Activated naive CD4-positive, alpha-beta T cell treated with Interleukin-2 at 50 U/mL for 16 hours (primary cell): ENCODE data around the gene ACVR1.
"Not testable (repeated sequence)": the region's sequence is repeated elsewhere in the genome, so short reads cannot be mapped to it uniquely, and the experiment has no call there.

ENCODE experiments used
- DNase-seq: peaks from one replicate; pipeline ENCODE4 v3.0.0-alpha.2; 2020

ACVR1 gene

DNA sequence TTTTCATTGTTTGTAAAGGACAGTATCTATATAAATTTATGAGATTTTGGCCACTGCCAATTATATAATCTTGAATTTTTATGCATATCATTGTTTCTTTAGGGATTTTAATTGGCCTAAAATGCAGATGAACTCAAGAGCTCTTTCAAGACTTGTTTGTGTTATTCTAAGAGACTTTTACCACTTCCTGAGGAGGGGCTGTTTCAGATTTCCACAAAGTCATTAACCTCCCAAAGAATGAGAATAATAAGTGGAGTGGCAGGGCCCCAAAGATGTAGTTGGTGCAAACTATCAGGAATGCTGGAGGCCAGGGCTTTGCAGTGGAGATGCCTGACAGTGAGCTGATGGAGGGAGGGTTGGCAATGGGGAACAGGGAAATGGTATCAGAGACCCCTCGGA lies 15.5 kb upstream of the ACVR1 start:
- no peak for DNase-seq

DNA sequence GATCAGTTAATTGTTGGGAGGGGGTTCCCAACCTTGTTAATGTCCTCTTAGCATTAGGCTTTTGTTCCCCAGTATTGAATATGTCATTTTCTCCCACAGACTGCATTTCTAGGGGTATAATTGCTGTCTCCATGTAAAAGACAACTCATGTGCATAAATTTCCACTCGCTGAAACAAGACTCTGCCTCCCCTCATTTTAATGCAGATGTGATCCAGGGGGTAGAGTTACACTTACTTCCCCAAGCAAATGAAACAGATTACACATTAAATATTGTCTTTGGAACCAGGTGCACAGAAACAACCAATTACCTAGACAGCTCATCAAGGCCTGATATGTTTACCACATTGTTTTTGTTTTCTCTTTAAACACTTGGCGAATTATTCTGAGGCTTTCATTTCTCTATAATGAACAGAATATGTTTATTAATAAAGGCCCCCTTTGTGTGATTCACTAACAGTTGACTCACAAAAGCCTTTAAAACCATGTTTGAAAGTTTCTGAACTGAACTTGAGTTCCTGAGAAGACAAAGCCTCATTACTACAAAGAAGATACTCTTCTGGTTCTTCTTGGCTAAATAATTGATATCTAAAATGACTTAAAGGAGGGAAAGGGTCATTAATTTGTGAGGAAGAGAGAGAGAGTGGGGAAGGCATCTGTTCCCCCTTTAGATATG lies 15.0 kb upstream of the ACVR1 start:
- DNase-seq: no peak

DNA sequence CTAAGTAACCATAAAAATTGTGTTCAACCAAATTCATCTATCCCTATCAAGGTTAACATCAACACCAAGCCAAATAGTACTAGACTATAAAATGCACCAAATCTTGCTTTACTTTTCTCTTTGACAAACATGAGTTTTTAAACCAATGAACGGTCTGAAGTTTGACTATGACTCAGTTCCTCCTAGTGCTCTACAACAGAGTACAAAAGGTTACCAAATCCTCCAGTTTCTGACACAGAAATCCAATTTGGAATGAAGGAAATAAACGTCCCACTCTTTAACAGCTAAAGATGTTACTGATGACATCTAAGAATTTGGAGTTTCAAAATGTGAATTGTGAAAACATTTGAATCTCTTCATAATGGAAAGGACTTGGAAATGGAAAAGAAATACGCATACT lies 11.8 kb upstream of the ACVR1 start:
- DNase-seq: no peak

DNA sequence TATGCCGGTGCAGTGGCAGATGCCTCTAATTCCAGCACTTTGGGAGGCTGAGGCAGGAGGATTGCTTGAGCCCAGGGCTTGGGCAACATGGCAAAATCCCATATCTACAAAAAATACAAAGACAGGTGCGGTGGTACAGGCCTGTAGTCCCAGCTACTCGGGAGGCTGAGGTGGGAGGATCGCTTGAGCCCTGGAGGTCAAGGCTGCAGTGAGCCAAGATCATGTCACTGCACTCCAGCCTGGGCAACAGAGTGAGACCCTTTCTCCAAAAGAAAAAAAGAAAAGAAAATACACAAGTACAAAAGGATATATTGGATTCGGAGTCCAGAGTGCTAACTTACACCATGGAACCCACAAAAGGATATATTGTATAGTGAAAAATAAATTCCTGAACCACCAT lies 8.4 kb upstream of the ACVR1 start:
- DNase-seq: not testable (repeated sequence)

DNA sequence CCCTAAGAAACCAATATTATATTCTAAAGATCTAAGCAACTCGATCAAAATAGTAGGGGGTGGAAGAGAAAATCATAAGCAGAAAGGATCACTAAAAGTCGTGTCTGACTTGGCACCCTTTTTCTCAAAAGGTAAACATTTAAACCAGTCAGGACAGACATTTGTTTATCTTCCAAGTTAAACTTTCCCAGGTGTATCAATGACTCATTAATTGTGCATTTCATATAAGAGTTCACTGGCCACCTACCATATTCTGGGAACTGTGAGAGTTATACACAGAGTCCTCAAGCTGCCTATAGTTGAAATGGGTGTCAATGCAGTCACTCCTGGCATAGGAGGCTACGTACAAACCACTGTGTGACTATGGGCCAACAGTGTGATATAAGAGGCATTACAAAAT lies 4.8 kb upstream of the ACVR1 start:
- DNase-seq: no peak

DNA sequence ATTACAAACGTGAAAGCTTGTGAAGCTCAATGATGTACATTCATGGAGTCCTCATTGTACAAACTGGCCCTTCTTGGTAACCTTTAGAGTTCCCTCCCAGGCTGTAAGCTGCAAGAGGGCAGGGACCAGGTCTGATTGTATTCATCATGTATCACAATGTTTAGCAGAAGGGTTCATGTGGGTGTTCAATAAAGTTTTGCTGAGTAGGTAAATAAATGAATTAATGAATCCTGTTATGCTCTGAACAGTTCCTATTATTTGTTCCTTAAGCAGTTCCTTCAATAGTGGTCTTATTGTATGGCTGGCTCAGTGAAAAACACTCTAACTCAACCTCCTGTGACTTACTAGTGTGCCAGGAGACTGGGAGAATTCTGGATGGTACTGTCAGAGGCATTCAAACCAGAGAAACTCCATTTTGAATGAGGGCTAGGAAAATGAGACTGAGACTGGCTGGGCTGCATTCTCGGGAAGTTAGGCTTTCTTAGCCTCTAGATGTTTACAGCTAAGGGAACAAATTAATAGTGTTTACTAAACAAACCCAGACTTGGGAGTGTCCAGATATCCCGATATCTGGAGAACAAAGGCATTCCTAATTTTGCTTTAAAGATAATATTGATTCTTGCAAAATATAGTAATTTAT lies 1.8 kb upstream of the ACVR1 start:
- no peak for DNase-seq

DNA sequence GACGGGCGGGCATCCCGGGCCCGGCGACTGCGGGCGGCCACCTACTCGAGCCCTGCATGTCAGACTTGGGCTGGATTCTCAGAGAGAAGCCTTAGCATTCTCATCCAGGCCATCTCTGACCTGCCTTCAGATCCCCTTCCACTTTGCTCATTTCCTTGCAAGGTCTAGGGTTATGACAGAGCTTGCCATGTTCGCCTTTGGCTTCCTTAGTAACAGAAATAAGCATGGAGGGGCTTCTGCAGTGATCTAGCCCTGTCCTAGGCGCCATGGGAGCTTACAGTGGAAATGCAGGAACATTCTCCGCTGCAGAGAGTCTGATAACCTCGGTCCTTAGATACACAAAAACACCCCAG lies 632 bp upstream of the ACVR1 start:
- DNase-seq: no peak

DNA sequence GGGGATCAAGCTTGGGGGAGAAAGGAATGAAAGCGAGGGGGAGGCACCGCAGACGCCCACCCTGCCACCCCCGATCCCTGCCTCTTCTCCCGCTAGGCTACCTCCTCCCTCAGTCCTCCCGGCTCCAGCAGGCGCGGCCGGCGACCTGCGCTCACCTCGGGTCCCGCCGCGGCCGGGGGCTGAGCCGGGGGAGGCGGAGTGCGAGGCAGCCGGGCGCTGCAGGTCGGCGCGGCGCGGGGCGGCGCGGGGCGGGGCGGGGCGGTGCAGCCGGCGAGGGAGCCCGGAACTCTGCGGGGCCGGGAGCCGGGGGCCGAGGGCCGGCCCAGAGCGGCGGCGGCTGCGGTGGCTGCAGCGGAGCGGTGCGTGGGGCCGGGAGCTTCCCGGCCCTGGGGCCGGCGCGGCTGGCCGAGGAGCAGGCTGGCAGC lies 477 bp downstream of the ACVR1 start:
- peak; percentile 71 for DNase-seq

DNA sequence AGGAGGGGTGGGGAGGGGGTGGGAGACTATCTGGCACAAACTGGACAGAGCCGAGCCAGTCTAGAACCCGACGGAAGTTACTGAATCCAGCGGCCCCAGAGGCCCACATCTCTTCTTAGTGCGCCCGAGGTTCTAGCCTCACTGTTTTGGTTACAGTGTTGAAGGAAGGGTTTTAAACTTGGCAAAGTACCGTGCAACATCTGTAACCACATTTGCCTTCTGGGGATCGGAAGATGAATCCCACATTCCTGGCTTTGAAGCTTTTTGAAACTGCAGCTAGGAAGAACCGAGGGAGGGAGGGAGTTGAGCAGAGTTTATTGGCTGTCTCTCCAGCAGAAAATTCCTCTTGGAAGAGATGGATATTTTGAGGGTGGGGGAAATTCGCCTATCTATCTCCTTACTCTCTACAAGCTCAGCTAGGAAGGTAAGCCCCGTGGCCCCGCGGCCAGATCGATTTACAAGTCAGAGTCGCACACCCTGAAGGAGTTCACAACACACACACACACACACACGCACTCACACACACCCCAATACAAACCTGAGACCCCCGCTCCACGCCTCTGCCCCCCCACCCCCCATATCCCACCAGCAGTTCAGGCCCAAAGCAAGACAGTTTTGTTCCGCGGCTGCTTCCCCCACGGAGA lies 1.0 kb downstream of the ACVR1 start:
- peak; percentile 28 for DNase-seq

DNA sequence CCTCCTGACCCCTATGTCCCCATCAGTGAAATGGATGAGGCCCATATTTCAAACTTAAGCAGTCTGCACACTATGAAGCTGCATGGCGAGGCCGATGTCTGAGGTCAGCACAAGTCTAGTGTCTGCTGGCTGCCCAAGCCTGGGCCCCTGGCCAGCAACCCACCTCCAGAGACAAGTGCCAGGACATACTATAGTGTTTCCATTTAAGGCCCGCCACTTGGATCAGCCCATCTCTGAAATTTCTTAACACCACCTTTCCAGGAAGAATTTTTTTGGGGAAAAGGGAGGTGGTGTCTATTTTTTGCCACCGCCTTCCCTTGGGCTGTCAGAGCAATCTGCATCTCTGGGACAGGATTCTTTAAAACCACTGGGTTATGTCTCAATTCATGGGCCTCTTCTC lies 1.8 kb downstream of the ACVR1 start:
- DNase-seq: no peak

DNA sequence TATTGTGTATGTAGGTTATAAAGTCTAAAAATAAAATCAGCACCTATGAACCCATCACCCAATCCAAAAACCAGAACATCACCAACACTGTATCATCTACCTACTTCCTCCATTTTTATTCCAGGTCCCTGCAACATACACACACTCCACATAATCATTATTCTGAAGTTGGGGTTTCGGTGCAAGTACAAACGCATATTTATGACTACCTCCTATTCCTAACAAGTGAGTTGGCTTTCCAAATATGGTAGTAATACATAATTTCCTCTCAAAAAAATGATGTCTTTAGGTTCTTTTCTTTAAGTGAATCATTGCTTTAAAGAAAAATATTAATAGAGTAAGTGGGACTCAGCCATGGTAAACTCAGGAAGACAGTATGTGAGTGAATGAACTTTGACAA lies 3.3 kb downstream of the ACVR1 start:
- no peak for DNase-seq

DNA sequence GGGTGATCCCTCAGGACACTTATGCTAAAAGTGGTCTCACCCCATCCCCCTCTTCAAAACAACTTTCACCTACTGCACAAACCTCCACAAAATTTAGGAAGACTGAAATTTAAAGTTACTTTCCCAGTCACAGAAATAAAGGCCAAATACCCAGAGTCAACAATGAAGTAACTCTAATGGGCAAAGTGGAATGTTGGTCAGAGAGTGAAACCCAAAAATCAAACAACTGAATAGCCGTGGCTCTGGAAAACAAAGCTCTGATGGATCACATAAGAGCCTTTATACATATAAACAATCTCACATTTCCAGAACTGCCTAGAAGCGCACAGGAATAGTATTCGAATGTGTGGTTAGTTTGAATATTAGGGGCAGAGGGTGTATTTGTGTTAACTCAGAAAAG lies 4.7 kb downstream of the ACVR1 start:
- no peak for DNase-seq

DNA sequence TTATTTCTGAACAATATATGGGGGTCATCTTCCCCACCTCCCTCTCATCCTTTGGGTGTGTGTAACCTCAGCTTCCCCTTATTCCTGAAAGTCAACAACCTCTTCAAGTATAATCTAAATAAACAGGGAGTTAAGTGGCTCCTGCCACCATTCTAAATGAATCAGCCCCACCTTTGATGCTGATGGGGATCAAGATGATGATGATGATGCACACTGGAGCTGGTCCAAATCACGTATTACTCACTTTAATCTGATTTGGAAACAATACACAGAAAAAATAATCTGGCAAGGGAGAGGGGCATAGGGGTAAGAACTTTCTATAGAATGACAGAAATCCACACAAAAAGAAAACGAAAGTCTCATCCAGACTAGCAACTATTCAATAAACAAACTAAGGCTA lies 7.1 kb downstream of the ACVR1 start:
- DNase-seq: no peak

DNA sequence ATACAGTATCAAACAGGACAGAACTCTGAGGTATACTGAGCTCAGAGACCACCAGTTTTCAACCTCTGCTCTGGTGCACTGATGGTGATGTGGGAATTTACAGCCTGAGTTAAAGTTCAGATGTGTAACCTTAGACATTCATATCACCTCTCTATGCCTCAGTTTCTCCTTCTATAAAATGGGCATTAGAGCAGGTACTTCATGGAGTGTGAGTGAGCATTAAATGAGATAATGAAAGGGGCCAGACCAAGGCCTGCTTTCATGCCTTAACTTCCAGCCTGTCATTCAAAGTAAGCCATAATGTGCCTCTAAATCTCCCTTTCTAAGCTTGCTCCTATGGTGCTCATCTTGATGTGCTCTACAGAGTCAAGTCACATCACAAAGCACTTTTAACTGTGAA lies 8.4 kb downstream of the ACVR1 start:
- no peak for DNase-seq

DNA sequence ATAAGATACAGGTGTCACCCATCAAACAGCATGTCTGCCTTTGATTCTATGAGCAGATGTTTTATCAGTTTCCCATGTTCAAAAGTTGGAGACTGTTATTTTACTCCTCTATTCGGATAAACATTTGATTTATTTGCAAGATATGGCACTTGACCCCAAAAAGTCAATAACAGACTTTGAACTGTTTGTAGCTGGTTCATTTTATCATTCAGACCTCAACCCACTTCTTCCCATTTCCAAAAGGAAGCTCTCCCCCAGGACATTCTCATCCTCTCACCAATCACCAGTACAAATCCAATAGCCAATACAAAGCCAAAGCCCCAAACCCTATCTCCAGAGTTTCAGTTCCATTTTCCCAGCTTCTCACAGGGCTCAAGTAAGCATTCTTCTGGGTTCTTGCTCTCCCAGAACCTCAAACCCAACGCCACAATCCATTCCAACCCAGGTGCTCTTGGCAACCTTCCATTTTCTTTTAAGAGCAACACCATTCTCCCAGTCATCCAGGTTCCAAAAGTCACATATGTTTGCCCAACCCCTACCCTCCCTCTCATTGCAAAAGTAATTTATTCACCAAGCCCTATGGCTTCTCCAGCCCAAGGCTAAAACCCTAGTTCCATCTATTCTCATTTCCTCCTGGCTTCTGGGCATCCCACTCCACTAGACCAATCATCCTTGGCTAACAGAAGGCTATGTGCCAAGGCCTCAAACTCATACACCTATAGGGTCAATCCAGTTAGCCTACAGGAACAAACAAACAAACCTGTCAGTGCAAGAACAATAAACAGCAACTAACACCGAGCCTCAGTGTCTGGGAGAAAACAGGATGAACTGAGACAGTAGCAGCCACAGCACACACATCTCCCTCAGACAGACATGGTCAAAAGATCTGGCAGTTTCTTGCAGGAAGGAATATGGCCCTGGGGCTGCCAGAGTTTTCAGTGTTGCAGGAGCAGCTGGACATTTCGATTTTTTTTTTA lies 9.2 kb downstream of the ACVR1 start:
- DNase-seq: no peak

DNA sequence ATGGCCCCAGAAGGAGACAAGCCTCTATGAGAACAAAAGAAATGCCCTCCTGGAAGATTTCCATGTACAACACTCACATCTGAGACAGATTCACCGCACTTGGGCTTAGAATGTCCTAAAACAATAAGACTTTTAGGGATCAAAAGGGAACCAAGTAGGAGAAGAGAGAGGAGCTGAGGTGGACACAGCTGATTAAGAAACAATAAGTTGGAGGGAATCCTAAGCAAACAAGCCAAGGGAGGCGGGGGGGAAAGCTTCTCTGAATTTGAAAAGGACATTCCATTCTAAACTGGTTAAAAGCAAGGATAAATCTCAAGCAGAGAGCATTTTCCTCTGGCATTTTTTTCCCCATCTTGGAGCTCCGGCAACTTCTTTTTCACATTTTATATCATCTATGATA lies 9.9 kb downstream of the ACVR1 start:
- DNase-seq: no peak

DNA sequence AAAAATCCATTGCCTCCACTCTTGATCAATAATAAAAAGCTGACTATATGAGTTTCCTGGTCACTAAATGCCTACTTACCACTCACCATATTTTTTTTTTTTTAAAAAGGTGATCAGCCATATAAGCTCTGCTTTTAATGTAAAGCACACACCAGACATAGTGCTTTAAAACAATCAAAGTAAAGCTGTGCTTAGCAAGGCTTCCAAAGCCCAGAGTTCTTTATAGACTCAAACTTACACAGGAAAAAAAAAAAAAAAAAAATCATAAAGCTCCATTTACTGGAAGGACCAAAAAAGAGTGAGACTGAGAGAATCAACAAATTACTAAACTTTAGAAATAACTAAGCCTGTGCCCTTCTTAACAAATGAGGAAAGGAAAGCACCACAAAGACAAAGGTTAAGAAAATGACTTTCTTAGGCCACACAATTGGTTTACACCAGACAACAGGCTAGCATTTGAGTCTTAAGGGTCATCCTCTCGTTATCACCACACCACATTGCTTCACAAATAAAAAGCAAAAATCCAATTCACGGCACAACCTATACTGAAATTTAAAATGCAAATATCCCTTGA lies 11.2 kb downstream of the ACVR1 start:
- no peak for DNase-seq

DNA sequence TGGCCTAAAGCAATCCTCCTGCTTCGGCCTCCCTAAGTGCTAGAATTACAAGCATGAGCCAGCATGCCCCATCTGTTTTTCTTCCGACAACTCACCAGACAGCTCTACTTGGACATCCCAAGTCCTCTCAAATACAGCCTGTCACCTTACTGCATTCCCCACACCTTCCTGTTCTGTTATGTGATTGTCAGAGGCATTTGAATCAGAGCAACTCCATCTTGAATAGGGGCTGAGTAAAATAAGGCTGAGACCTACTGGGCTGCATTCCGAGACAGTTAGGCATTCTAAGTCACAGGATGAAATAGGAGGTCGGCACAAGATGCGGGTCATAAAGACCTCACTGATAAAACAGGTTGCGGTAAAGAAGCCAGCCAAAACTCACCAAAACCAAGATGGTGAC lies 17.3 kb downstream of the ACVR1 start:
- DNase-seq: no peak

DNA sequence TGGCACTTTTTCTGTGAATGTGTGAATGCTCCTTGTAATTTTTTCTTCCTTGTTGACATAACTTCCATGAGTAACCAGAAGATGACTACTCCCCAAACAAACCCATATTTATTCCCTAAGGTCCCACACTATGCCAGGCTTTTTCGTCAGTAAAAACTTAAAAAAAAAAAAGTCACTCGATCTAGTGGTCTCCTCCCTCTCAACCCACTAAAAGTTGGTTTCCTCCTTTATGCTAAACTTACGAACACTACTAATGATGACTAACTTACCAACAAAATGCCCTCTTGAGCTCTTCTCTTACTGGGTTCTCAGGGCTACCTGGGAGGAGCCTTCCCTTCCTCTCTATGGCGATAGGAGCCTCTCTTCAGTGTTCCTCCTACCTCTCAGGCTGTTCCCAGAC lies 18.2 kb downstream of the ACVR1 start:
- DNase-seq: no peak

DNA sequence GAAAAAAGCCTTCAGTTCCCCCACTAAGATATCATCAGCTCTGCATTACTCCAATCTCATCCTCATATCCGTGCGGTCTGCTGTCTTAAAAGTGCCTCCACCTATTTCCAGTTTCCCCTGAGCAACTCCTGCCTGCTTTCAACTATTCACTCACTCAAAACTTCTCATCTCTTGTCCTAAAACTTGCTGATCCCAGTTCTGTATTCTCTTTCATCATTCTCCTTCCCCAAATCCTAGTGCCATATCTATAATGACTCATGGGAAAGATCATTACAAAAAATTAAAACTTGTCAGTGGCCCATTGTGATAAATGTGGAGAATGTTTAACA lies 20.0 kb downstream of the ACVR1 start:
- no peak for DNase-seq

DNA sequence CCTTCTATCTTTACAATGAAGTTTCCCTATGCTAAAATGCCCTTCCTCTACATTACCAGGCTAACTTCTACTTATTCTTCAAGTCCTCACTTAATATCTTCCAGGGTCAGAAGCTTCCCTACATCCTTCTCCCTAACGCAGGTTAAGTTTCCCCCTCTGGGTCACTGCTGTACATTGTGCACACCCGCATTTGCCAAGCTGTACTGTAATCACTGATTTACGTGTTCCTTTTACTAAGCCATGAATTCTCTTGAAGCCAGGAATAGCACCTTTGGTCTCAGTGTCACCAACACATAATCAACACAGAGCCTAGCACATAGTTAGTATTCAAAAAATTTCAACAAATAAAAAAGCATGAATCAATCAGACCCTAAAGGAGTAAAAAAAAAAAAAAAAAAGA lies 22.3 kb downstream of the ACVR1 start:
- no peak for DNase-seq

DNA sequence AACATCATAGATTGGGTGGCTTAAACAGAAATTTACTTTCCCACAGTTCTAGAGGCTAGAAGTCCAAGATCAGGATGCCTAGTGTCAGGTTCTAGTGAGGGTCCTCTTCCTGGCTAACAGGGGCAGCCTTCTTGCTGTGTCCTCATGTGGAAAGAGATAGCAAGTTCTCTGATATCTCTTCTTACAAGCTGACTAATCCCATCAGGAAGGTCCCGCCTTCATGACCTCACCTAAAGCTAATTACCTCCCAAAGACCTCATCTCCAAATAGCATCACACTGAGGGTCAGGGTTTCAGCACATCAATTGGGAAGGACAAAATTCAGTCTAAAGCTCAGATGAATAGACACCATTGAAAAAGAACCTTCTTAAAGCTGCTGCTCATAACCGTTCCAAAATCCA lies 22.9 kb downstream of the ACVR1 start:
- DNase-seq: no peak

DNA sequence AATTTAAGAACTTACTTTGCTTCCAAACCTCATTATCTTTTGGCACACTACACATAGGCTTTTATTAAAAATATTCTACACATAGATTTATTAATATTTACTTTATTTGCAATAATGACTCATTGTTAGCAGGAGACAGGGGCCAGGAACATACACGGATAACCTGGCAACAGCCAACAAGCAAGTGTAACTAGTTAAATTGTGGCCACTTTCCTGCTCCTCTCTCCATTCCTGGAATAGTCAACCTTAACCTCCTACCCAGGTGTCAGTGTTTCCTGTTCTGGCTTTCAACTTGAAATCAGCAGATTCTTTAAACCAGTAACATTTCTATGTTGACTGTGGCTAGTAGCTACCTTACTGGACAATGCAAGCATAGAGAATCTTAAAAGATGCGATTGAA lies 26.5 kb downstream of the ACVR1 start:
- DNase-seq: no peak
